Measurements from ENCODE around the gene ARHGAP6.

The ARHGAP6 gene

DNA sequence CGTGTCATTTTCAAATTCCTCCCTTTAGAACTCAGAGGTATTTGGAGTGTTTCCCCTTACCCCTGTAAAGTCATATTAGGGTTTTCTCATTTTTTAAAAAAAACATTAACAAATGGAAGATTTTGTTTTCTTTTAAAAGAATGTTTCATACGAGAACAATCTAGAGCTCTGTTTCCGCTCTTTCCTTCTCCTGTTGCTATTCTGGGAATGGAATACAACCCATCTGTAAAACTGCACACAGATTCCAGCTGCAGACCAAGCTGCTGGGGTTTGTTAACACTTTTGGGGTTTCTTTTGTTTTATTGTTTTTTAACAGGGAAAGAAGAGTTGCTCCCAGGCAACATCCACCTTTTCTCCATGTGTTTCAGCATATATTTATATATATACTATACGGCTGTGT, 493.3 kb downstream of the ARHGAP6 start:
- no peaks in the 10 kb centered on the region for H3K27me3 Mint-ChIP-seq
- no peak overlapping the region for H3K4me3 Mint-ChIP-seq
- H3K9me3 Mint-ChIP-seq (ENCODE audit: low read depth): no peaks in the 10 kb centered on the region
- no peak overlapping the region for H3K27ac Mint-ChIP-seq
- H3K4me1 Mint-ChIP-seq (ENCODE audit: low read depth): no peaks in the 10 kb centered on the region
- H3K36me3 Mint-ChIP-seq: no peaks in the 10 kb centered on the region

DNA sequence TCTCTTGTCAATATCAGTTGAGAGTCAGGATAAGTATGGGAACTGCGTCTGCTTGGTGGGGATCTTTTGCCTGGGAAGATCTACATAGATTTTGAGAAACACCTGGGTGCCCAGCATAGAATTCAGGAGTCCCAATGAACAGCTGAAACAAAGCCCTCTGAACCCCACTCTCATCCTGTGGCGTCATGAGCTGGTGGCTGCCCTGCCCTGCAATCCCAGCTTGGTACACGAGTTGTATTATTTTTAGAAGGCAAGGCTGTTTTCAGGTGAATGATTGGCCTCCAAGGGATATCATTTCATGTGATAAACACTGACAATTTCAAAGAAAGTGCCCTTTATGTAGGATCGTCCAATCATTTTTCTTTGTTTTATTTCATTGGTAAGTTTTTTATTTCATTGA, 493.8 kb downstream of the ARHGAP6 start:
- Mint-ChIP-seq H3K9me3 (ENCODE audit: low read depth) (no peaks in the 10 kb centered on the region), H3K27me3 (peaks cover 4% of the 10 kb centered on the region), H3K27ac (no peak overlapping the region), H3K36me3 (no peaks in the 10 kb centered on the region), H3K4me3 (no peak overlapping the region), H3K4me1 (ENCODE audit: low read depth) (no peaks in the 10 kb centered on the region)

- no peaks in the 10 kb centered on the region for H3K36me3 Mint-ChIP-seq
- no peaks in the 10 kb centered on the region for H3K4me1 Mint-ChIP-seq (ENCODE audit: low read depth)
- H3K4me3 Mint-ChIP-seq: no peak overlapping the region
Observed at GRCh38 chrX:11164433-11164832, 501.3 kb downstream of the ARHGAP6 start.

GRCh38 chrX:11159149-11159548, 506.6 kb downstream of the ARHGAP6 start:
- H3K9me3 Mint-ChIP-seq (ENCODE audit: low read depth): no peaks in the 10 kb centered on the region
- no peaks in the 10 kb centered on the region for H3K27me3 Mint-ChIP-seq
- no peaks in the 10 kb centered on the region for H3K36me3 Mint-ChIP-seq
- no peak overlapping the region for H3K4me3 Mint-ChIP-seq
- H3K27ac Mint-ChIP-seq: no peak overlapping the region
- H3K4me1 Mint-ChIP-seq (ENCODE audit: low read depth): no peaks in the 10 kb centered on the region

More at GRCh38 chrX:11164433-11164832, 501.3 kb downstream of the ARHGAP6 start:
- Mint-ChIP-seq H3K9me3 (ENCODE audit: low read depth) (no peaks in the 10 kb centered on the region), H3K27me3 (peaks cover 4% of the 10 kb centered on the region), H3K27ac (no peak overlapping the region)

DNA sequence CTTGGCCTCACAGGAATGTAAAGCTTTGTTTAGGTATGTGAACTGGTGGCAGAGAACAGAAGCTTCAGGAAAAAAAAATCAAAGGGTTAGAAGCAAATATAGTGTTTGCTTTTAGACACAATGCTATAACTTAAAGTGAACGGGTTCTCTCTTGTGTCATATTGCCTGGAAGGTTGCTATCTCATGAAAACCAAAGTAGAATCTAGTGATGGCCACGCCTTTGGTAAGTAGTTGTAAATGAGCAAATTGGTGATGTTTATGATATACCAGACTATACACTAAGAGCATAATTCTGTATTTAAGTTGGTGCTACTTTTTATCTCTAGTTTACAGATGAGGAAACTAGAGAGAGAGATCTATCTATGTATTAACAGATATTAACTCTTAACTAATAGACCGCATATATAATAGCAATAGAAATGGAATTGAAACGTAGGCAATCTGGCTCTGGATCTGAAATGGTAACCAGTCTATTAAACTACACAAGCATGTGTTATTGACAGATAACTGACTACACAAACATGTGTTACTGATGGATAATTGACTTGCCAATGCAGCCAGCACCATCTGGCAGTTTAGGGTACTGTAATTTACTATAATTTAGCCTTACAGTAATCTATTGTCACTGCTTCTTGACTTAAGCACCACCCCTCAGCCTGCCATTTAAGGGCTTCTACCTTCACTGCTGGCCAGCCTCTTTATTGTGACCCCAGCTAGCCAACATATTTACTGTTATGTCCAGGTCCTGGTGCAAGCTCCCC, 513.7 kb downstream of the ARHGAP6 start:
- H3K9me3 Mint-ChIP-seq (ENCODE audit: low read depth): no peaks in the 10 kb centered on the region
- H3K4me1 Mint-ChIP-seq (ENCODE audit: low read depth): no peaks in the 10 kb centered on the region
- no peaks in the 10 kb centered on the region for H3K27me3 Mint-ChIP-seq
- no peak overlapping the region for H3K4me3 Mint-ChIP-seq
- H3K27ac Mint-ChIP-seq: no peak overlapping the region
- H3K36me3 Mint-ChIP-seq: no peaks in the 10 kb centered on the region

GRCh38 chrX:11148401-11148800, 517.3 kb downstream of the ARHGAP6 start:
- no peaks in the 10 kb centered on the region for H3K36me3 Mint-ChIP-seq
- no peak overlapping the region for H3K4me3 Mint-ChIP-seq
- no peak overlapping the region for H3K27ac Mint-ChIP-seq
- peaks cover 2% of the 10 kb centered on the region for H3K27me3 Mint-ChIP-seq
- no peaks in the 10 kb centered on the region for H3K9me3 Mint-ChIP-seq (ENCODE audit: low read depth)
- peaks cover 2% of the 10 kb centered on the region for H3K4me1 Mint-ChIP-seq (ENCODE audit: low read depth)

- H3K4me1 Mint-ChIP-seq (ENCODE audit: low read depth): peaks cover 2% of the 10 kb centered on the region
- H3K9me3 Mint-ChIP-seq (ENCODE audit: low read depth): no peaks in the 10 kb centered on the region
- no peak overlapping the region for H3K4me3 Mint-ChIP-seq
- H3K27ac Mint-ChIP-seq: no peak overlapping the region
- H3K36me3 Mint-ChIP-seq: no peaks in the 10 kb centered on the region
- H3K27me3 Mint-ChIP-seq: peaks cover 2% of the 10 kb centered on the region
Observed at GRCh38 chrX:11146411-11146810, 519.3 kb downstream of the ARHGAP6 start.

GRCh38 chrX:11143931-11144678, 521.6 kb downstream of the ARHGAP6 start:
- no peaks in the 10 kb centered on the region for H3K9me3 Mint-ChIP-seq (ENCODE audit: low read depth)
- peaks cover 2% of the 10 kb centered on the region for H3K27me3 Mint-ChIP-seq
- no peak overlapping the region for H3K27ac Mint-ChIP-seq
- no peak overlapping the region for H3K4me3 Mint-ChIP-seq
- peaks cover 2% of the 10 kb centered on the region for H3K4me1 Mint-ChIP-seq (ENCODE audit: low read depth)
- H3K36me3 Mint-ChIP-seq: no peaks in the 10 kb centered on the region

GRCh38 chrX:11138498-11139390, 527.0 kb downstream of the ARHGAP6 start:
- no peaks in the 10 kb centered on the region for H3K27me3 Mint-ChIP-seq
- H3K36me3 Mint-ChIP-seq: no peaks in the 10 kb centered on the region
- no peak overlapping the region for H3K27ac Mint-ChIP-seq
- peaks cover 2% of the 10 kb centered on the region for H3K4me1 Mint-ChIP-seq (ENCODE audit: low read depth)
- no peaks in the 10 kb centered on the region for H3K9me3 Mint-ChIP-seq (ENCODE audit: low read depth)
- no peak overlapping the region for H3K4me3 Mint-ChIP-seq

GRCh38 chrX:11137543-11138139, 528.1 kb downstream of the ARHGAP6 start:
- H3K4me1 Mint-ChIP-seq (ENCODE audit: low read depth): peaks cover 2% of the 10 kb centered on the region
- no peak overlapping the region for H3K4me3 Mint-ChIP-seq
- no peak overlapping the region for H3K27ac Mint-ChIP-seq
- no peaks in the 10 kb centered on the region for H3K27me3 Mint-ChIP-seq
- H3K9me3 Mint-ChIP-seq (ENCODE audit: low read depth): no peaks in the 10 kb centered on the region
- no peaks in the 10 kb centered on the region for H3K36me3 Mint-ChIP-seq

DNA sequence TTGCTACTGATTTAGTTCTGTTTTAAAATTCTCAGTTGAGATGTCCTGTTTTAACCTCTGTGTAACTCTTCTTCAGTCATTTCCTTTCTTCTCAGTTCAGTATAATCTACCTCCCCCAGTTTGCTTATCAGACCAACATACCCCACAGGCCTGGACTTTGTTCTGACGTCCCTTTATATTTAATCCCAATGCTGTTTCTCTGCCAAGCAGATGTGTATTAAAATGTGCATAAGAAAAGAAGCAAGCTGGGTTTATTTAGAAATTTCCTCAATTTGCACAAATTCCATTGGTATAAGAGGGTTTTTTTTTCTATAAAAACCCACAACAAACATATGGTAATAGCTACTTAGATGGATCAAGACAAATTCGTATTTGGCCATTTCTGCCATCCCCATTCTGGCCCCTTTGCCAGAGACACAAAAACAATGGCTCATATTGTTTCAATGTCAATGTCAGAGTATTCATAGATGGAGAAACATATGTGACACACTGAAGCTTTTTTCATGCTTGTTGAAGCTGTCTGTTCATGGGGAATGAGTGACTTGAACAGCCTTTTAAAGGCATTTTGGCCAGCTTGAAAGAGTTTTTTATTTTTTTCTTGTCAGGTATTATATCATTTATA, 530.0 kb downstream of the ARHGAP6 start:
- H3K4me1 Mint-ChIP-seq (ENCODE audit: low read depth): peaks cover 2% of the 10 kb centered on the region
- no peaks in the 10 kb centered on the region for H3K36me3 Mint-ChIP-seq
- no peak overlapping the region for H3K27ac Mint-ChIP-seq
- H3K9me3 Mint-ChIP-seq (ENCODE audit: low read depth): no peaks in the 10 kb centered on the region
- H3K27me3 Mint-ChIP-seq: no peaks in the 10 kb centered on the region
- no peak overlapping the region for H3K4me3 Mint-ChIP-seq

GRCh38 chrX:11131146-11131545, 534.6 kb downstream of the ARHGAP6 start:
- Mint-ChIP-seq H3K36me3 (no peaks in the 10 kb centered on the region), H3K4me3 (no peak overlapping the region), H3K9me3 (ENCODE audit: low read depth) (no peaks in the 10 kb centered on the region), H3K4me1 (ENCODE audit: low read depth) (no peaks in the 10 kb centered on the region), H3K27me3 (no peaks in the 10 kb centered on the region), H3K27ac (no peak overlapping the region)

GRCh38 chrX:11130136-11130535, 535.6 kb downstream of the ARHGAP6 start:
- no peaks in the 10 kb centered on the region for H3K27me3 Mint-ChIP-seq
- H3K27ac Mint-ChIP-seq: no peak overlapping the region
- H3K9me3 Mint-ChIP-seq (ENCODE audit: low read depth): no peaks in the 10 kb centered on the region
- H3K4me3 Mint-ChIP-seq: no peak overlapping the region
- H3K4me1 Mint-ChIP-seq (ENCODE audit: low read depth): no peaks in the 10 kb centered on the region
- H3K36me3 Mint-ChIP-seq: no peaks in the 10 kb centered on the region

- H3K27me3 Mint-ChIP-seq: no peaks in the 10 kb centered on the region
- H3K27ac Mint-ChIP-seq: no peak overlapping the region
- no peak overlapping the region for H3K4me3 Mint-ChIP-seq
- H3K4me1 Mint-ChIP-seq (ENCODE audit: low read depth): no peaks in the 10 kb centered on the region
- no peaks in the 10 kb centered on the region for H3K9me3 Mint-ChIP-seq (ENCODE audit: low read depth)
- no peaks in the 10 kb centered on the region for H3K36me3 Mint-ChIP-seq
Observed at GRCh38 chrX:11129534-11130105, 536.1 kb downstream of the ARHGAP6 start.

Data from activated naive CD8-positive, alpha-beta T cell (primary cell).